Trophoblast cell (in vitro differentiated cells and primary cell): Measurements from ENCODE around the gene AFMID.

ENCODE experiments used
- DNase-seq, 2 donors: peaks; one replicate each; pipeline ENCODE4 v3.0.0-alpha.2; 2016
- H2AFZ ChIP-seq: 2 replicates; pipeline ENCODE4 v1.6.1; 2013; ENCODE audit warnings: low read length, moderate library complexity, mild to moderate bottlenecking; ENCODE audit not compliant: insufficient read depth, poor library complexity
- H2AK5ac ChIP-seq: 2 replicates; pipeline ENCODE4 v1.6.1; 2013; ENCODE audit warnings: mild to moderate bottlenecking, low read length
- H2BK120ac ChIP-seq: 2 replicates; pipeline ENCODE4 v1.6.1; 2013; ENCODE audit warnings: low read length, mild to moderate bottlenecking, moderate library complexity; ENCODE audit not compliant: insufficient read depth, poor library complexity
- H2BK12ac ChIP-seq: 2 replicates; pipeline ENCODE4 v1.6.1; 2013; ENCODE audit warnings: mild to moderate bottlenecking, low read length, moderate library complexity
- H2BK5ac ChIP-seq: 2 replicates; pipeline ENCODE4 v1.6.1; 2013; ENCODE audit warnings: low read length, low read depth, moderate library complexity, mild to moderate bottlenecking; ENCODE audit not compliant: poor library complexity
- H3K14ac ChIP-seq: 2 replicates; pipeline ENCODE4 v1.6.1; 2013; ENCODE audit warnings: mild to moderate bottlenecking, low read length
- H3K18ac ChIP-seq: 2 replicates; pipeline ENCODE4 v1.6.1; 2013; ENCODE audit warnings: mild to moderate bottlenecking, low read length
- H3K23ac ChIP-seq: 2 replicates; pipeline ENCODE4 v1.6.1; 2013; ENCODE audit warnings: low read length
- H3K27ac ChIP-seq: 2 replicates; pipeline ENCODE4 v1.5.1; 2013; ENCODE audit warnings: low read depth, mild to moderate bottlenecking, inconsistent platforms, low read length, moderate library complexity
- H3K27me3 ChIP-seq: 2 replicates; pipeline ENCODE4 v1.6.1; 2013; ENCODE audit warnings: inconsistent platforms, mild to moderate bottlenecking, low read length, moderate library complexity; ENCODE audit not compliant: insufficient read depth
- H3K36me3 ChIP-seq, 2 experiments: 1 replicate in 1 of 2; 2 replicates in 1 of 2; pipeline ENCODE4 v1.6.1; 2013; ENCODE audit warnings: low read length in 2 of 2, mild to moderate bottlenecking in 2 of 2, moderate library complexity in 1 of 2; ENCODE audit not compliant: insufficient read depth in 2 of 2, control insufficient read depth in 1 of 2
- H3K4ac ChIP-seq: 2 replicates; pipeline ENCODE4 v1.6.1; 2013; ENCODE audit warnings: low read depth, mild to moderate bottlenecking, low read length, moderate library complexity
- H3K4me1 ChIP-seq, 2 experiments: 1 replicate in 1 of 2; 2 replicates in 1 of 2; pipeline ENCODE4 v1.6.1; 2013; ENCODE audit warnings: low read length in 2 of 2, mild to moderate bottlenecking in 2 of 2, moderate library complexity in 1 of 2; ENCODE audit not compliant: insufficient read depth in 2 of 2, control insufficient read depth in 1 of 2
- H3K4me2 ChIP-seq: 2 replicates; pipeline ENCODE4 v1.6.1; 2013; ENCODE audit warnings: inconsistent platforms, mild to moderate bottlenecking, low read length, moderate library complexity
- H3K4me3 ChIP-seq: 2 replicates; pipeline ENCODE4 v1.5.1; 2013; ENCODE audit warnings: mild to moderate bottlenecking, low read depth, low read length, inconsistent platforms
- H3K79me1 ChIP-seq: one replicate; pipeline ENCODE4 v1.6.1; 2013; ENCODE audit warnings: low read length
- H3K79me2 ChIP-seq: 2 replicates; pipeline ENCODE4 v1.6.1; 2013; ENCODE audit warnings: low read length, mild to moderate bottlenecking; ENCODE audit not compliant: control insufficient read depth, insufficient read depth, poor library complexity
- H3K9ac ChIP-seq: 2 replicates; pipeline ENCODE4 v1.6.1; 2013; ENCODE audit warnings: mild to moderate bottlenecking, low read length
- H3K9me3 ChIP-seq: 2 replicates; pipeline ENCODE4 v1.6.1; 2013; ENCODE audit warnings: low read depth, mild to moderate bottlenecking, control low read depth, inconsistent platforms, low read length; ENCODE audit not compliant: insufficient read depth
- H4K12ac ChIP-seq: 2 replicates; pipeline ENCODE4 v1.6.1; 2013; ENCODE audit warnings: low read depth, mild to moderate bottlenecking, low read length, moderate library complexity
- H4K8ac ChIP-seq: 2 replicates; pipeline ENCODE4 v1.6.1; 2013; ENCODE audit warnings: low read depth, mild to moderate bottlenecking, low read length, moderate library complexity
- H4K91ac ChIP-seq: one replicate; pipeline ENCODE4 v1.6.1; 2013; ENCODE audit warnings: low read depth, mild to moderate bottlenecking, low read length, moderate library complexity
- WGBS: extraction: QIAGEN DNeasy Blood & Tissue Kit; methylation state at CpG from one replicate; pipeline ENCODE4 v1.1.7; 2013; ENCODE audit warnings: missing lambda C conversion rate; ENCODE audit not compliant: insufficient read length, insufficient coverage; ENCODE audit errors: extremely low coverage; 5-methylcytosine and 5-hydroxymethylcytosine counted together

AFMID gene

DNA sequence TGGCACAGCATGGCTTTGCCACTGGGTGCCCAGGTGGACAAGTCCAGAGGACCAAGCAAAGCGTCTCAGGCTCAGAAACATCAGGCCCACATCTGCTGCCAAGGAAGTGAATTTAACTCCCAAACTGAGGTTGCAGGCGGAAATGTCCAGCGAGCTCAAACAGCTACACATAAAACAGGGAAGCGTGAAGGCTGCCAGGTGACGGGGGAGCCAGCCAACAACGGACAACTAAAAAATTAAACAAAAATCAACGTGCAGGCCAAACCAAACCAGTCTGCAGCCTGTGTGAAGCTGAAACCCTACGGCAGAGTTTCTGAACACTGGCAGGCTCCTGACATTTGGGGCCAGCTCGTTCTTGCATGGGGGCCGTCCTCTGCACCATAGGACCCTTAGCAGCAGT is 2.8 kb upstream of the AFMID start:
- no peak overlapping the region for H3K23ac ChIP-seq
- no peak overlapping the region for H2AFZ ChIP-seq
- H3K27me3 ChIP-seq = no peaks in the 10 kb centered on the region
- no peak overlapping the region for H2BK120ac ChIP-seq
- no peak overlapping the region for H3K4me3 ChIP-seq
- no peak for DNase-seq
- H3K9ac ChIP-seq = no peak overlapping the region
- H3K4me2 ChIP-seq = no peak overlapping the region
- H3K79me2 ChIP-seq = peaks cover 9% of the 10 kb centered on the region
- no peak overlapping the region for H4K91ac ChIP-seq
- no peak overlapping the region for H2AK5ac ChIP-seq
- H3K18ac ChIP-seq = no peak overlapping the region
- no peak overlapping the region for H3K4ac ChIP-seq
- peaks cover 4% of the 10 kb centered on the region for H3K79me1 ChIP-seq
- H3K14ac ChIP-seq = no peak overlapping the region
- no peak overlapping the region for H4K12ac ChIP-seq
- no peak overlapping the region for H4K8ac ChIP-seq
- no peak overlapping the region for H2BK12ac ChIP-seq
- no CpG with 5 or more reads among the region's 10 CpGs for WGBS
- H3K4me1 ChIP-seq = peaks cover 3 to 14% of the 10 kb centered on the region in 2 experiments
- peaks cover 35 to 37% of the 10 kb centered on the region in 2 experiments for H3K36me3 ChIP-seq
- no peak overlapping the region for H3K27ac ChIP-seq
- no peak overlapping the region for H2BK5ac ChIP-seq
- peaks cover 2% of the 10 kb centered on the region for H3K9me3 ChIP-seq

GRCh38 chr17:78184868-78185267 is 2.3 kb upstream of the AFMID start:
- Histone ChIP-seq H3K4ac (no peak overlapping the region), H3K4me2 (peak overlapping the region; percentile 6), H3K9me3 (no peaks in the 10 kb centered on the region), H4K12ac (no peak overlapping the region), H2BK12ac (no peak overlapping the region), H2BK120ac (no peak overlapping the region), H4K8ac (no peak overlapping the region), H3K27me3 (no peaks in the 10 kb centered on the region), H3K9ac (no peak overlapping the region), H3K18ac (no peak overlapping the region), H2AFZ (no peak overlapping the region), H4K91ac (no peak overlapping the region), H2AK5ac (no peak overlapping the region), H3K4me3 (no peak overlapping the region), H3K23ac (no peak overlapping the region), H3K14ac (no peak overlapping the region), H3K4me1 (peaks cover under 1 to 12% of the 10 kb centered on the region in 2 experiments), H3K27ac (no peak overlapping the region), H3K79me1 (peaks cover 4% of the 10 kb centered on the region), H3K79me2 (peaks cover 9% of the 10 kb centered on the region), H2BK5ac (no peak overlapping the region), H3K36me3 (peaks cover 32 to 35% of the 10 kb centered on the region in 2 experiments)
- no peak for DNase-seq
- WGBS = no CpG with 5 or more reads among the region's 9 CpGs

DNA sequence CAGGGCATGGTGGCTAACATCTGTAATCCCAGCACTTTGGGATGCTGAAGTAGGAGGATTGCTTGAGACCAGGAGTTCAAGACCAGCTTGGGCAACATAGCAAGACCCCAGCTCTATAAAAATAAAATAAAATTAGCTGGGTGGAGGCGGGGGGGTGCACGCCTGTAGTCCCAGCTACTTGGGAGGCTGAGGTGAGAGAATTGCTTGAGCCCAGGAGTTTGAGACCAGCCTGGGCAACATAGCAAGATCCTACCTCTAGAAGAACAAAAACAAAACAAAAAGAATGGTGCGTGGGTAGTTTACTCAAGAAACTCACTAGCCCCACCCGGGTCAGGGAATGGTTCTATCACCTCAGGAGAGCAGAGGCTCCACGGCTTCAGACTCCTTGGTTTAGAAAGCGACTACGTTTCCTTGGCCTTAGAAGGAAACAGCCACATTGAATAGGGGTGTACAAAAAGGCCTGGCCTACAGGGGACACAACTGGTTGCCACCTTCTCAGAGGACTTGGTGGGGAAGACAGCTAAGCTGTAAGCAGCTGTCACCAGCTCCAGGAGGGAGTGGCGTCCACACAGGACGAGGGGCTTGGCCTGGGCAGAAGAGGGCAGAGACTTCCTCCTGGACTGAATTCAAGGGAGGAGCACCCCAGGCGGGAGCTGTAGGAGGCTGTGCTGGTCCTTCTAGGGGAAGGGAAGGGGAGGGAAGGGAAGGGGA is 1.0 kb upstream of the AFMID start:
- Histone ChIP-seq H4K91ac (no peak overlapping the region), H3K27me3 (no peaks in the 10 kb centered on the region), H2AFZ (no peak overlapping the region), H3K9me3 (no peaks in the 10 kb centered on the region), H4K12ac (no peak overlapping the region), H2BK12ac (no peak overlapping the region), H3K4me1 (peaks cover 0 to 12% of the 10 kb centered on the region in 2 experiments), H2BK120ac (no peak overlapping the region), H3K27ac (no peak overlapping the region), H3K18ac (no peak overlapping the region), H2BK5ac (no peak overlapping the region), H3K4ac (peak overlapping the region; percentile 53), H3K79me2 (peaks cover 9% of the 10 kb centered on the region), H3K36me3 (peaks cover 31 to 34% of the 10 kb centered on the region in 2 experiments), H3K79me1 (peaks cover 4% of the 10 kb centered on the region), H4K8ac (no peak overlapping the region), H3K4me3 (peak overlapping the region; percentile 93), H2AK5ac (no peak overlapping the region), H3K9ac (peak overlapping the region; percentile 49), H3K23ac (no peak overlapping the region), H3K14ac (no peak overlapping the region), H3K4me2 (peak overlapping the region; percentile 98)
- no CpG with 5 or more reads among the region's 10 CpGs for WGBS
- DNase-seq = no peak

DNA sequence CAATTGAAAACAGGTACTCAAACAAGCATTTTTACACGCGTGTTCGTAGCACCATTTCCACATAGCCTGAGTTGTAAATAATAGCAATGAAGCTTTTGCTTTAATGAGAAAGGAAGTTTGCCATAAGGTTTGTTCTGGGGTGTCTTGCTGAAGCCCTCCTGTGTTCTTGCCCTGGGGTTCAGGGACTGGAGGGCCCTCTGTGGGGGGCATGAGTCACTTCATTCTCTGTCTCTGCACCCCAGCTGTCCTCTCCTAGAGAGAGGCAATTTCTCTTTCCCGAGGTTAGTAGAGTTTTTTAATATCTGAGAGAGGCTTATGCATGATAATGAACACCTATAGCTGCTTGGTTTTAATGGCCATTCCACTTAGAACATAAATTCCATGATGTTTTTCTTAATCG is 9.6 kb downstream of the AFMID start:
- H2BK120ac ChIP-seq = no peak overlapping the region
- no peak overlapping the region for H3K27ac ChIP-seq
- H3K27me3 ChIP-seq = no peaks in the 10 kb centered on the region
- DNase-seq = no peak
- no peak overlapping the region for H3K4me2 ChIP-seq
- H3K4me1 ChIP-seq = peaks cover 12 to 13% of the 10 kb centered on the region in 2 experiments
- WGBS = no CpG with 5 or more reads among the region's 5 CpGs
- H4K12ac ChIP-seq = no peak overlapping the region
- no peak overlapping the region for H3K23ac ChIP-seq
- no peak overlapping the region for H4K8ac ChIP-seq
- peaks cover 2% of the 10 kb centered on the region in 2 experiments for H3K36me3 ChIP-seq
- no peak overlapping the region for H3K4ac ChIP-seq
- H2AFZ ChIP-seq = no peak overlapping the region
- no peak overlapping the region for H3K9ac ChIP-seq
- no peak overlapping the region for H2BK5ac ChIP-seq
- no peak overlapping the region for H3K14ac ChIP-seq
- no peak overlapping the region for H3K18ac ChIP-seq
- no peak overlapping the region for H3K4me3 ChIP-seq
- H4K91ac ChIP-seq = no peak overlapping the region
- H3K9me3 ChIP-seq = no peaks in the 10 kb centered on the region
- no peaks in the 10 kb centered on the region for H3K79me2 ChIP-seq
- H3K79me1 ChIP-seq = peaks cover 4% of the 10 kb centered on the region
- no peak overlapping the region for H2AK5ac ChIP-seq
- no peak overlapping the region for H2BK12ac ChIP-seq
